Epithelial cell of proximal tubule (primary cell): ENCODE results near the gene PTPRN2. TPM values are rescaled to one million over a fixed set of nuclear protein-coding genes. Genes with fewer than 3 reads are reported as not detected.

Source experiments
- DNase-seq: peaks from one replicate; pipeline ENCODE4 v3.0.0-alpha.2; 2011; ENCODE audit warnings: low read depth
- H3K4me3 ChIP-seq: 2 replicates; pipeline ENCODE4 v1.5.1; 2011; ENCODE audit warnings: low read depth, mild to moderate bottlenecking, low read length
- total RNA-seq: library from RNA; depleted of rRNA; stranded (reverse); fragments of >200 nt; gene quantifications from 2 replicates; pipeline ENCODE4 v1.2.3, GENCODE V29; 2015
- TF ChIP-seq, protein P1 (sequence below): conservative IDR thresholded peaks from 2 replicates; pipeline ENCODE4 v1.5.1; 2012; ENCODE audit warnings: low read depth, mild to moderate bottlenecking, low read length

The PTPRN2 gene
- total RNA-seq, 1 donor from 2014 or later: 2.8 TPM

DNA sequence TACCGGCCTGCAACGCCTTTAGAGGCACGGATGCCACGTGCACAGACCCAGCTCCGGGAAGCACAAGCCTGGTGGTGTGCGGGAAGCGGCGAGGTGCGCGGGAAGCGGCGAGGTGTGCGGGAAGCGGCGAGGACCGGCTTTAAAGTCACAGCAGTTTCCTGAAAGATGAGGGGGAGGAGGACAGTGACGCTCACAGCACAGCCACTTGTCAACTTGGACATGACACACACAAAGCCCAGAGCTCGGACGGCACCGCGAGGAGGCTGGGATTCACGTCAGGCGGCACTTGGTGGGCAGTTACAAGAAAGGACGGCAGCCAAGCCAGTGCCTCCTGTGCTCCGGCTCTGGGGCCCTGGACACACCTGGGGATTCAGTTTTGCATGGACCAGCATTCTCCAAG, 724.9 kb downstream of the PTPRN2 start:
- no peak for DNase-seq
- H3K4me3 ChIP-seq: no peak overlapping the region
- TF ChIP-seq, protein P1, sequence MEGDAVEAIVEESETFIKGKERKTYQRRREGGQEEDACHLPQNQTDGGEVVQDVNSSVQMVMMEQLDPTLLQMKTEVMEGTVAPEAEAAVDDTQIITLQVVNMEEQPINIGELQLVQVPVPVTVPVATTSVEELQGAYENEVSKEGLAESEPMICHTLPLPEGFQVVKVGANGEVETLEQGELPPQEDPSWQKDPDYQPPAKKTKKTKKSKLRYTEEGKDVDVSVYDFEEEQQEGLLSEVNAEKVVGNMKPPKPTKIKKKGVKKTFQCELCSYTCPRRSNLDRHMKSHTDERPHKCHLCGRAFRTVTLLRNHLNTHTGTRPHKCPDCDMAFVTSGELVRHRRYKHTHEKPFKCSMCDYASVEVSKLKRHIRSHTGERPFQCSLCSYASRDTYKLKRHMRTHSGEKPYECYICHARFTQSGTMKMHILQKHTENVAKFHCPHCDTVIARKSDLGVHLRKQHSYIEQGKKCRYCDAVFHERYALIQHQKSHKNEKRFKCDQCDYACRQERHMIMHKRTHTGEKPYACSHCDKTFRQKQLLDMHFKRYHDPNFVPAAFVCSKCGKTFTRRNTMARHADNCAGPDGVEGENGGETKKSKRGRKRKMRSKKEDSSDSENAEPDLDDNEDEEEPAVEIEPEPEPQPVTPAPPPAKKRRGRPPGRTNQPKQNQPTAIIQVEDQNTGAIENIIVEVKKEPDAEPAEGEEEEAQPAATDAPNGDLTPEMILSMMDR: no peak

GRCh38 chr7:157861551-157861950, 726.1 kb downstream of the PTPRN2 start:
- H3K4me3 ChIP-seq: no peak overlapping the region
- no peak for DNase-seq
- TF ChIP-seq, protein P1: no peak

GRCh38 chr7:157861031-157861491, 726.6 kb downstream of the PTPRN2 start:
- no peak overlapping the region for H3K4me3 ChIP-seq
- TF ChIP-seq, protein P1: no peak
- no peak for DNase-seq

- DNase-seq: no peak
- TF ChIP-seq, protein P1: no peak
- H3K4me3 ChIP-seq: no peak overlapping the region
Observed at GRCh38 chr7:157860406-157860805, 727.2 kb downstream of the PTPRN2 start.

GRCh38 chr7:157859915-157860314, 727.7 kb downstream of the PTPRN2 start:
- H3K4me3 ChIP-seq: no peak overlapping the region
- DNase-seq: no peak
- TF ChIP-seq, protein P1: no peak

DNA sequence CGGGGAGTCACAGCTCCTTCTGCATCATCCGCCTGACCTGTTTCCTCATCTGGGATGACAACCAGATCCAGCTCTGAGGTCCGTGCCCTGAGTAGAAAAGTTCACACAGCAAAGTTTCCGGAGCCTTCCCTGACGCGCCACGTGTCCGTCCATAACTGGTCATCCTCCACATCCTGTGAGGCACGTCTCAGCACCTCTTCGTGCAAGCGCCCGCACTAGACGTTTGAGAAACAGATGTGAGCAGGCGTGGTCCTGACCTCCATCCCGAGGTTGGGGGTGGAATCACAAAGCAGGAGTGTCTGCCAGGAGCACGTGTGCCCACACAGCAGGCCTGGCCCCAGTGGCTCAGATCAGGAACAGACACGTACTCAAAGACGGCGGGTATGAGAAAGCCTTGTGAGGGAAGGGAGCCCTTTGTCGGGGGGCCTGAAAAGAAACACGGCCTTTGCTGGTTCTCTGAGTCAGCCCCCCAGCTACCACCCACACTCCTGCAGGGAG, 730.0 kb downstream of the PTPRN2 start:
- no peak for DNase-seq
- TF ChIP-seq, protein P1: no peak
- no peak overlapping the region for H3K4me3 ChIP-seq

DNA sequence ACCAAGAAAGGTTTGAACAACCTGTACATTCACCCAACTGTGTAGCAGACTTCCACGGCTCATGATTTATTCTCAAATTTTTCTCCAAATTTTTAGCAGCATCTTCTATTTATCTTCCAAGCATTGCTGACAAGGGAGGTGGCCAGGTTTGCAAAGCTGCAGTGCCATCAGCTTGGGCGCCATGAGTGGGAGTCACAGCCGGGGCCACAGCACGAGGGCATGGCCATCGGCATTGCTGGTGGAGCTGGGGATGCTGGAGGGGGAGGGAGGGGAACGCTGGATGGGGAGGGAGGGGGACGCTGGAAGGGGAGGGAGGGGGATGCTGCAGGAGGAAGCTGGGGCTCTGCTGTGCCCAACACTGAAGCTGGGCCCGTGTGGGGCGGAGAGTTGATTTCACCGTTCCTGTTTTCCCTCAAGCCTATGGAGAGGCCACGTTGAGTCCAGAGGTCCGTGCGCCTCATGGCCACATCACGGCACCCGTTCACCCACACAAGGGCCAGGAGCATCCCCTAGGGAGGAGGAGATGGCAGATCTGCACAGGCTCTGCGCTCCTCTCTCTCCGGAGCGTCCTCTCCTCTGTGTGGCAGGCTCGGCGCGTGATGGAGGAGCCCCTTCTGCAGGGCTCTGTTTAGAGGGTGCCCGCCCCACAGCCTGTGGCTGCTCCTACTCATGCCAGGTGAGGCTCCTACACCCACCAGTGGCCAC, 730.6 kb downstream of the PTPRN2 start:
- DNase-seq: no peak
- no peak overlapping the region for H3K4me3 ChIP-seq
- TF ChIP-seq, protein P1: no peak
